ENCODE results near the gene CTNNBIP1.
A peak's percentile ranks its signal among the peaks of the same experiment; 100 is the strongest.

DNA sequence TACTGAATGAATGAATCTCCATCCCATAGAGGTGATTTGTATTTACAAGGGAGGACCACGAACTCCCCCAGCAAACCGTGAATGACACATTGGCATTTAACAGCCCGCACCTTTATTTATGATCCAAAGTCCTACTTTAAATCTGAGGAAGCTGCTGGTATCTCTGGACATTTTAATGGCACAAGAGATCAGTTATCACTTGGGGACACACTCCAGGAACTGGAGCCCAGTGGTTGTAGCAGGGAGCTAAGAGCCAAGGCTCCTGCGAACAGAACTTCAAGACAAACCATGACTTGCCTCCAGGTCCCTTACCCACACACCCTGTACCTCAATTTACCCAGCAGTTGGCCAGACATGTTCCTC, 1.2 kb downstream of the CTNNBIP1 start:
- TF ChIP-seq, protein P1, sequence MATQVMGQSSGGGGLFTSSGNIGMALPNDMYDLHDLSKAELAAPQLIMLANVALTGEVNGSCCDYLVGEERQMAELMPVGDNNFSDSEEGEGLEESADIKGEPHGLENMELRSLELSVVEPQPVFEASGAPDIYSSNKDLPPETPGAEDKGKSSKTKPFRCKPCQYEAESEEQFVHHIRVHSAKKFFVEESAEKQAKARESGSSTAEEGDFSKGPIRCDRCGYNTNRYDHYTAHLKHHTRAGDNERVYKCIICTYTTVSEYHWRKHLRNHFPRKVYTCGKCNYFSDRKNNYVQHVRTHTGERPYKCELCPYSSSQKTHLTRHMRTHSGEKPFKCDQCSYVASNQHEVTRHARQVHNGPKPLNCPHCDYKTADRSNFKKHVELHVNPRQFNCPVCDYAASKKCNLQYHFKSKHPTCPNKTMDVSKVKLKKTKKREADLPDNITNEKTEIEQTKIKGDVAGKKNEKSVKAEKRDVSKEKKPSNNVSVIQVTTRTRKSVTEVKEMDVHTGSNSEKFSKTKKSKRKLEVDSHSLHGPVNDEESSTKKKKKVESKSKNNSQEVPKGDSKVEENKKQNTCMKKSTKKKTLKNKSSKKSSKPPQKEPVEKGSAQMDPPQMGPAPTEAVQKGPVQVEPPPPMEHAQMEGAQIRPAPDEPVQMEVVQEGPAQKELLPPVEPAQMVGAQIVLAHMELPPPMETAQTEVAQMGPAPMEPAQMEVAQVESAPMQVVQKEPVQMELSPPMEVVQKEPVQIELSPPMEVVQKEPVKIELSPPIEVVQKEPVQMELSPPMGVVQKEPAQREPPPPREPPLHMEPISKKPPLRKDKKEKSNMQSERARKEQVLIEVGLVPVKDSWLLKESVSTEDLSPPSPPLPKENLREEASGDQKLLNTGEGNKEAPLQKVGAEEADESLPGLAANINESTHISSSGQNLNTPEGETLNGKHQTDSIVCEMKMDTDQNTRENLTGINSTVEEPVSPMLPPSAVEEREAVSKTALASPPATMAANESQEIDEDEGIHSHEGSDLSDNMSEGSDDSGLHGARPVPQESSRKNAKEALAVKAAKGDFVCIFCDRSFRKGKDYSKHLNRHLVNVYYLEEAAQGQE (IDR thresholded peaks at IDR 0.05; ENCODE audit: insufficient read depth in 1 of 2, low read depth in 2 of 2, low read length in 2 of 2): no peak
- TF ChIP-seq POLR2AphosphoS5 (IDR thresholded peaks at IDR 0.05; ENCODE audit: low read depth, low read length) (no peak), SIN3A (IDR thresholded peaks at IDR 0.05; ENCODE audit: borderline replicate concordance, insufficient read depth, low read length) (0 out of 2 replicates have a peak, but pooled peaks have one; percentile 17)
